ENCODE data around the gene UGT1A7.

Gene UGT1A7

DNA sequence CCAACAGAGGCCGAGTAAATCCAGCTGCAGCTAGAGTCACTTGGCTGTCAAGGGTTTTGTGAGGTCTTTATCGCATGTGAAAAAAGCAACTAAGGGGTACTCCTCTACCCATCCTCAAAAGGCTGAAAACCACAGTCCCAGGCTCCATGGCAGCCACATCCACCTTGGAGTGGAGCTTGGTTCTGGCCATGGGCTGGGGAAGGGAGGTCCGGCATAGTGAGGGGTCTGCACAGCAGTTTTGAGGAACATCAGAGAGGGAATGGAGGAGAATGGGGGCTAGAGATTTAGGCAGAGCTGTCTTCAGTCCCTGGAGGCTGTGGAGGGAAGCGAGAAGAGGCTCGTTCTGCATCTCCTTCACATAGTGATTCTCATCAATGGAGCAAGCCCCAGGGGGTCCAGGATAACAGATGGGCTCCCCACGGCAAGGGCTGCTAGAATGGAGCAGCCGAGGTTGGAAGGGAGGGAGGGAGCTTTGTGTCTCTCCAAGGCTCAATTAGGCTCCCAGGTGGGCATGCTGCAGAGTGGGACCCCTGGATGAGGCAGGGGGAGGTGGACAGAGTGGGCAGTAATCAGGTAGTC lies 117.5 kb downstream of the UGT1A7 start:
- no peak for DNase-seq (ENCODE audit: low spot score)

DNA sequence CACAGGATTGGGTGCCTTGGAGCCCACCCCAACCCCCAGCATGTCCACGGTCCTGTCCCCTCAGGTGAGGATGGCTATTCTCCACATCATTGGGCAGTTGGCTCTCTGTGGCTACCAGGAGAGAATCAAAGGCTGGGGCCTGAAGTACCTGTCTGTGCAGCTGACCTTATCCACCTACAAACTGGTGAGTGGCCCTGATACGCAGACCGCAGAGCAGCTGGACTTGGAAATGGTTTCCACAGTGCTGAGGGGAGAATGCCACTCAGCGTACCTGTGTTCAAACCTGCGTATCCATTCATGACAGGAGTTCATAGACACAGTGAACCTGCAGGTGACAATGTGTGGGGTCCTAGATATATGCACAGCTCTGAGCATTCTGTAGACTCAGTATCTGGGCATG lies 118.0 kb downstream of the UGT1A7 start:
- DNase-seq (ENCODE audit: low spot score), result no peak

DNA sequence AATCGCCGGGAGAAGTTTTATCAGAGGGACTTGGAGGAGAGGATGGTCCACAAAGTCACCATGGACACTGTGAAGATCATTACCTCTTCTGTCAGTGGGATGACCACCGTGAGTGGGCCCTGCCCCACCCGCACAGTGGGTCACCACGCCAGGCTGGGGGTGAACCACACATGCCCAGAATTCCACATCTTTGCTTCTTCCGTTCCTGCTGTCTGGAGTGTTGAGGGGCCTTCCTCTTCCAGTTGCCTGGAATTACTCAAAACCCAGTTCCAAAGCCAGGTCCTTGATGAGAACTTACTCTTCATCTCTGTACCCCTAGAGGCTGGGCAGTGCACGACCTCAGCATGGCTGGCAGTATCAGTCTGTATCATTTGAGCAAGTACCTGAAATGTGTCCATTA lies 118.5 kb downstream of the UGT1A7 start:
- no peak for DNase-seq (ENCODE audit: low spot score)

DNA sequence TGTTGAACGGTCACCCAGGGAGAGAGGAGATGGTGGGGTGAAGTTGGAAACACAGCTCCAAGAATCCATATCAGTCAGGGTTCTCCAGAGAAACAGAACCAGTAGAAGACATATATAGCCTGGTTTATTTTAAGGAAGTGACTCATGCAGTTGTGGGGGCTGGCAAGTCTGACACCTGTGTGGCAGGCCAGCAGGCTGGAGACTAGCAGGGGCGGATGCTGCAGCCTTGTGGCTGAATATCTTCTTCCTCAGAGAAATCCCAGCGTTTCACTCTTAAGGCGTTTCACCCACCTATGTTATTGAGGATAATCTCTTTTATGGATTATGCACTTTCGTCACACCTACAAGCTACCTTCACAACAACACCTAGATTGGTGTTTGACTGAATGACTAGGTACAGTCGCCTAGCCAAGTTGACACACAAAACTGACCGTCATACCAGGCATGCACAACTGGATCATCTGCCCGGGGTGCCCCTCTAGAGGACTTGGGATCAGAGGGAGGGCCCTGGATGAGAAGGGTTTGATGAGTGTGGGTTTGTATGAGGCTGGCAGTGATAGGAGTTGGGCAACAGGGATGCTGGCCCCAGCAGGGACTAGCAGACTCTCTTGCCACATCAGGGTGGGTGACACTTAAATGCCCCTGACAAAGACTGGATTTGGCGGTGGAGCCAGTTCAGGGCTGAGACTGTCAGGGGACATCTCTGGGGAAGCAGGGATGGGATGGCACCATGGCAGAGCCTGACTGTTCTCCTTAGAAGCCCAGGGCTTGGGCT lies 119.8 kb downstream of the UGT1A7 start:
- no peak for DNase-seq (ENCODE audit: low spot score)

DNA sequence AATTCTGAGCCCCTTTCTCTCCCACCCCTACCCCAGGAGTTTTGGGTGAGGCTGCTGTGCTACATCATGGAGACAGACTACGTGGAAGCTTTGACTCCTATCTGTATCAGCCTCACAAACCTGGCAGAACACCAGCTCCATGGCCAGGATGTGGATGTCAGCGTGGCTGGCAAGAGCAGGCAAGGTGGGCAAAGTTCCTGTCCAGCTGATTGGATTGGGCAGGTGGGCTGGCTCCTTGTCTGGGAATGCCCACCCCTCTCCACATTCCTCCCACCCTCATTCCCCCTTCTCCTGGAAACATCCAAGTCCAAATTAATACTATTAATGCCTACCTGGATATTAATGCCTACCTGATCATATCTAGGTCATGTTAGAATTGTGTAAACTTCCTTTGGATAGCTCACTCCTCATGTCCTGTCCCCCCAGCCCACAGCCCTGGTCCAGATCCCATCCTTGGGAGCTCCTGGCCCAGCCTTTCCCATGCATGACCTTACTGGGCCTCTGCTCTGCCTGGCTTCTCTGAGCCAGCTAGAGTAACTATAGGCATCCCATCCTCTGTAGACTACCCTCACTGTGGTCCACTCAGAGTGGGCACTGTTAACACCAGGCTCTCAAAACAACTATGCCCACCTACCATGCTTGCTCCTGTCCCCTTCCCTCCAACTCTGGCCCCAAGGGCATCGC lies 120.6 kb downstream of the UGT1A7 start:
- DNase-seq (ENCODE audit: low spot score), result no peak

DNA sequence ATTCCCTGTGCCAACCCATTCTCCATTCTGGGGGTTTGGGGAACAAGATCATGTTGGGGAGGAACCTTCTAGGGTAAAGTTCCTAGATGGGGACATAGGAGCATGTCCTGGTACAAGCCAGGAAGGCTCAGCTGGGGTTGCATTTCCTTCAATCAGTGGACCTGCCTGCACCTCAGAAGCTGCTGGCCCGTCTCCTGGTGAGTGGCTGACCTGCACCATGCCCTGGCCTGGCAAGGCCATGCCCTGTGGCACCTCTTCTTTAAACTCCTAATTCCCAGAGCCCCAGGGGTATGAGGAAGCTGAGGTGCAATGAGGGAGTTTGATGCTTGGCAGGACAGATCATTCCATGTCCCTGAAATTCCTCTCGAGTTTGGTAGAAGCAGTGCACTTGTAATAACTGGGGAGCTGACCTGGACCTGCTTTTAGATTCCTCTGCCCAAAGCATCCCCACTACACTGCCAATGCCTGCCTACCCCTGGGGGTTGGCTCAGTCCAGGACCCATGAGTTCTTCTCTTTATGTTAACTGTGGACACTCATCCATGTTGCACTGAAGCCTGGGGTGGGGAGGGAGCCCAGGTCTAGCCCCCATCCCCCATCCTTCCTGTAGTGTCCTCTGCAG lies 121.7 kb downstream of the UGT1A7 start:
- DNase-seq (ENCODE audit: low spot score), result no peak

DNA sequence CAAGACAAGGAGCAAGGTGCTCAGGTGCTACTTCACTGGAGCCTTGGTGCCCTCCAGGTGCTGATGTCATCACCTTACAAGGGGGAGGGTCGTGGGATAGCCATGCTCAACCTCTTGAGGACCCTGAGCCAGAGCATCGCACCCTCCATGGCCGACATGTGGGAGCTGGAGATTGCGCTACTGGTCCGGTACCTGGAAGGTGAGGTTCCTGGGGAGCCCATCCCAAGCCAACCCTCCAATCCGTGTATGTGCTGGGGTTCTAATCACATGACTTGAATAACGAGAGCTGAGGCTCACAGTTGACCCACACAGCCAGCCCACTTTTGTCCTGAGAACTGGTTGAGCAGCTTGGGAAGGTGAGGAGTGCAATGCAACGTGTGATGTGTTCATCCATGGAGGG lies 122.3 kb downstream of the UGT1A7 start:
- DNase-seq (ENCODE audit: low spot score), result no peak

DNA sequence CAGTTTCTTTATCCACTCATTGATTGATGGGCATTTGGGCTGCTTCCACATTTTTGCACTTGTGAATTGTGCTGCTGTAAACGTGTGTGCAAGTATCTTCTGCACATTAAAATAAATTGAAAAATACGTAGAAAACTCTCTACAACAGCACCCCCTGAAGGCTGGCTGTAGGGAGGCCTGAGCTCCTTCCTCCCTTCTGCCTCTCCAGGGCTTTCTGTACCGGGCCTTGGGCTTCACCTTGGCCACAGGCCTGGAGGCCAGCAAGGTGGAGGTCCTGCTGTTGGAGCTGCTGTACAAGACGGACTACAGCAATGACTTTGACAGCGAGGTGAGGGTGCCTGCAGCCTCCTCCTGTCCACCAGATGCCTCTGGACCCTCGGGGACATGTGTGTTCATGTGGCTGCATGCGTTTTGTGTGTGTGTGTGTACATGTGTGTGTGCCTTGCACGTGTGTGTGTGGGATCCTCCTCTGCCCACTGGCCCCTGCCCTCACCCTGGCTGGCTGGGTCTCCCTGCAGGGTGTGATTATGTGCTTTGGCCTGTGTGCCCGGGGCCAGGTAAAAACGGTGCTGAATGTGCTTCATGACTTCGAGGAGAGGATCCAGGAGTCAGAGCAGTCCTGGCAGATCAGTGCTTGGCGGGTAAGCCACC lies 125.6 kb downstream of the UGT1A7 start:
- no peak for DNase-seq (ENCODE audit: low spot score)

DNA sequence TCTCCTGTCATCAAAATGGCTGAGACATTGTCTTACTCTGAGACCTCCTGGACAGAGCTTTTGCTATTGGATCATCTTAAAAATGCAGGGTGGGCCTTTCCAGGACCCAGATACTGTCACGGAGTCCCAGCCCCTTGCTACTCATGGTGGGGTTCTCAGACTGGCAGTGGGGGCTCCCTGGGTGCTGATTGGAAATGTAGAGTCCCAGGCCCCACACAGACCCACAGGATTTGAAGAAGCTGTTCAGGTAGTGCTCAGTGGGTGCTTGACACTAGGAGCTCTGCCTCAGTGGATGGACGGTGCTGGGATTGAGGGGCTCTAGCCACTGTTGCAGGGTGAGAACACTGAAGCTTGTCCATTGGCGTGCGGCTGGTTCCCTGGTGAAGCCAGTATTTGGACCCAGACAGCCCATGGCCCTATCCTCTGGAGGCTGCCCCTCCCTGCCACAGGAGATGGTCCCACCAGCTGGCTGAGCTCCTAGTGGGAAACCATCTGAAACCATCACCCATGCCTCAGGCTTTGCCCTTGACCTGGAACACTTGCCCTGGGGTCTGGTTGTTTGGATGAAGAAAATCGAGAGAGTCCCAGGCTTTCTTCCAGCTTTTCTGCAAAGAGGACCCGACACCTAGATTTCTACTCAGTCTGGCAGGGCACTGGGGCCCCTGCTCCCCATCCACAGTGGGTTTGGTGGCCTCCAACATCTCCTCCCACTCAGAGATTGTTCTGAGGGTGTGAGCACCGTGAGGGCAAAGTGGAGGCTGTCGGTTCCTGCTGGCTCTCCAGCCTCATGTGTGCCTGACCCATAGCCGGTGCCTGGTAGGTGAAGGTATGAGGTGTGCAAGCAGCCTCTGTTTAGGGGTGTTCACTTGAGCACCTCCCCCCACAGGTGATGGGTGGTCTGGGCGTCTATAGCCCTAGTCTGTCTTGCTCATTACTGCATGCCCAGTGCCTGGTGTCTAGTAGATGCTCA lies 126.5 kb downstream of the UGT1A7 start:
- no peak for DNase-seq (ENCODE audit: low spot score)

DNA sequence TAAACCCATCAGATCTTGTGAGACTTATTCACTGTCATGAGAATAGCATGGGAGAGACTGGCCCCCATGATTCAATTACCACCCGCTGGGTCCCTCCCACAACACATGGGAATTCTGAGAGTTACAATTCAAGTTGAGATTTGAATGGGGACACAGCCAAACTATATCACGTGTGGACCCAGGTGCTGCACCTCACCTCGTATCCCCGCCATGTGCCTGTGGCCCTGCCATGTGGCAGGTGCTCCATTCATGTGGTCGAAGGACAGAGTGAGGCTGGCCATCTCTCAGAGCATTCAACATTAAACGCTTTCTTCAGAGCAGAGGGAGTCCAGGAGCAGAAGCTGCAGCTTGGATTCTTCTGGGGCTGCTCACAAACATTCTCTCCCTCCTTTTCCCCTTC lies 128.7 kb downstream of the UGT1A7 start:
- no peak for DNase-seq (ENCODE audit: low spot score)

DNA sequence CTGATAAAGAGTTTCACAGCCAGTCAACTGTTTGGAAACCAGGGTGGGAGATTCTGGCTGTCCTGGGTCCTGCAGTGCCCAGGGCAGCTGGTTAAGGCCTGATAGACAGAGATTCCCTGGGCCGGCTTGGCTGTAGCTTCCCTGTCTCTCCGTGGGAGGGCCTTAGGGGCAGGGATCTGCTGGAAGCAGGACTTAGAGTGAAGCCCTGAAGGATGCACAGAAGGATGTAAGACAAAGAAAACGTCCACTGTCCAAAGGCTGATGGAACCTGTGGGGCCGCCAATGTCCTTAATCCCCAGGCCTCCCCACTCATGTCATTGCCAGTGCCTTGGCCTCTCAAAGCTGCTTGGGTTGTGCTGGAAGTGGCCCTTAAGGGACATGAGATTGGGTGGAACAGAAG lies 129.4 kb downstream of the UGT1A7 start:
- no peak for DNase-seq (ENCODE audit: low spot score)

DNA sequence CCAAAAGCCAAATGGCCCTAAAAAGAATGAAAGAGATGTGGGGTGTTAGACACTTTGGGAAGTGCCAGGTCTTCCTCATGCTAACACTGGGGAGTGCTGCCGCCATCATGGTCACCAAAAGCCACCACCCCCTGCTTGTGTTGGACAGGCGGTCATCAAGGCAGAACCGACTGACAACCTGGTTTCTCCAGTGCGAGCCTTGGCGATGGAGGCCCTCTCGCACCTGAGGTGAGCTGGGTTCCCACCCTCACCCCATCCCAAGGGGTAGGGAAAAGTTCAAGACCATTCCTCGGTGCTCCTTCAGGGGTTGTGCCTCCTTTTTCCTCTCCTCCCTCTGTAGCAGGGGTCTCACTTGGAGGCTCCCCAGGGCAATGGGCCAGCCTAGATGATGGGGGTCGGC lies 130.0 kb downstream of the UGT1A7 start:
- no peak for DNase-seq (ENCODE audit: low spot score)

DNA sequence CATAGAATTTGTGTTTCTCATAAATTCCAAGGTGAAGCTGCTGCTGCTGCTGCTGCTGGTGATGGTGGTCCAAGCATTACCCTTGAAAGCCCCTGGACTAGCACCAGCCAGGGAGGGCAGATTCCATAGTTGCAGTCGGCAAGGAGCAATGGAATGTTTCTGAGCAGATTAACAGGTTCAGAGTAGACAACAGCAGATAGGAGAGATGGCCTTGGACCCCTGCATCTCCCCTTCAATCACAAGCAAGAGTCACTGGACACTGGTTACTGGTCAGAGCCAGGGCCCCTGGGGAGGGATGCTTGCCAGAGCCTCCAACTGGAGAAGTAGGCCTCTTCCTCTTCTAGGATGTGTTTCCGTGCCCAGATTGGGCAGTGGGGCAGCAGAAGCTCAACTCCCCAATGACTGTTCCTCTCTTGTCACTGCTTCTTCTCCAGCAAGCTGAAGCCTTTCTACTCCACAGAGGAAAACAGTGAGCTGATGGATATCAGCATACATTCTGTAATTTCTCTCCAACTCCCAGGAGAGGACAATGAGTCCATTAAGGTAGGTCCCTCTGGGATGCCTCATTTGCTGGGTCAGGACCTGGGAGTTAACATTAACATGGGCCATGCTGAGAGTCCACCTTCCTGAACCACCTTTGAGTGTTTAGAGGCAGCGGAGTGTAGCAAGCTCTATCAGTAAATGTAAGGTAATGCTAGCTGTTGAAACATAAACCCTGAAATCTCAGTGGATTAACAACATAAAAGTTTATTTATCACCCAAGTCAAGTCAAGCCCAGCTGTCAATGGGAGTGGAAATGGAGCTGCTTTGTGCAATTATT lies 131.7 kb downstream of the UGT1A7 start:
- no peak for DNase-seq (ENCODE audit: low spot score)

DNA sequence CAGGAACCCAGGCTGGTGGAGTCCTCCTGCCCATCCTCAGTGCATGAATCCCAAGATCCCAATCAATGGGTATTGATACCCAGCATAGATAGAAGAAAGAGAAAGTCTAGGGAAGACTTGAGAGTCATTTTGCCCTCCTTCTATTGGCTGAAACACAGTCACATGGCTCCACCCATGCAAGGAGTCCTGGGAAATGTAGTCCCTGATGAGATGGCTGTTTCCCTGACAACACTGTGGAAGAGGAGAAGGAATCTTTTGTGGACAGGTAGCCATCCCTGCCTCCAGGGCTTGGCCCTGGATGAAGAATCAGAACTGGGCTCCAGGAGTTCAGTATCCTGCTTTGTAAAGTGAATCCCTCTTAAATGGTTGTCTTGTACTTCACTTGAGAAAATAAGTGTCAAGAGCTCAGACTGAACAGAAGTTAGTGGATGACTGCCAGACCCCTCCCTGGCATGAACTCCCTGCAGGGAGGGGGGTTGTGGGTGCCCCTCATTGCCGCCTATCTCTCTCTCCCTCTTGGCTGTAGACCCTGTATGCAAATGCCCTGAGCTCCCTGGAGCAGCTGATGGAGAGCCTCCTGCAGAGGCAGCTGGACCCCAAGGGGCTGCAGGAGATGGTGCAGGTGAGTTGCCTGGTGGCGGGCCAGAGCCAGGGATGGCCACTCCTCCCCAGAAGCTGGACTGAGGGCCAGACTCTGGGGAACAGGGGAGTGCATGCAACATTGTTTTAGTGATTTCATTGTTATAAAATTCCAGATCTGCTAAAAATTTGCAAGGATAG lies 132.5 kb downstream of the UGT1A7 start:
- no peak for DNase-seq (ENCODE audit: low spot score)

DNA sequence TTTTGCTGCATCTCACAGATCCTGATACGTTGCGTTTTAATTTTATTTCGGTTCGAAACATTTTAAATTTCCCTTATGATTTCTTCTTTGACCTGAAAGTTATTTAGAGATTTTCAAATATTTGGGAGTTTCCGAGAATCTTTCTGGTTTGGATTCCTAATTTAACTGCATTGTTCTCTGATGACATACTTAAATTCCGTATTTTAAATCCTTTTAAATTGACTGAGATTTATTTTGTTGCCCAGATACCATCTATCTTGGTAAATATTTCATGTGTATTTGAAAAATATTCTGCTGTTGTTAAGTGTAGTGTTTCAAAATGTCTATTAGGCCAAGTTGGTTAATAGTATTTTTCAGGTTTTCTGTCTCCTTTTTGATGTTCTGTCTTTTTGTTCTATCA lies 134.2 kb downstream of the UGT1A7 start:
- no peak for DNase-seq (ENCODE audit: low spot score)

DNA sequence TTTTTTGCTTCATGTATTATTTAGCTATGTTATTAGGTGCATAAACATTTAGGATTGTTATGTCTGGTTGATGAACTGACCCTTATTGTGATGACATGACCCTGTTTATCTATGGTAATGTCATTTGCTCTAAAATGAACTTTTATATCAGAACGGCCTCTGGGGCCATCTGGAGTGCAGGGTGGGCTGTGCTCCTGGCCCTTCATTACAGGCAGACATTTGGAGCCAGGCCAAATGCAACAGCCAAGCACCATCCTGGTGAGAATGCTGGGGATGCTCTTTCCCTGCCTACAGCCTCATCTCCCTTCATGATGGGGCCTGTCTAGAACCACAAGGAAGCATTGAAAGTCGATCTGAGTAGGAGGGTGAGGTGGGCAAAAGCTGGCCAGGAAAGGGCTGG lies 134.6 kb downstream of the UGT1A7 start:
- DNase-seq (ENCODE audit: low spot score), result no peak

DNA sequence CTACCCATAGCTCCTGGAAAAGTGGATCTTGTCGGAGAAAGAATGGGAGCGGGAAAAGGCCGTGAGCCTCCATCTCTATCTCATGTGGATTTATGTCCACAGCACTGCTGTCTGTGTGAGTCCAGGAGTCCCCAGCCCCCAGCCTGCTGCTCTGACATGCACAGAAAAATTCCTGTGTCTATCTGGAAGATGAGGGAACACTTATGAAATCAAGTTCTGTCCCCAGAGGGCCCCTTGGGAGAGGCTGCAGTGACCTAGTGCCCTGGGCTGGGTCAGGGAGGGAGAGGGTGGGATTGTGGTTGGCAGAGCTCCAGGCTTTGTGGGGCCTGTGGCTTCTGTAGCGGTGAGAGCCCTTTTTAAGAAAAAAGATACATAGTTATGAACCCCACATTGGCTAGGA lies 135.1 kb downstream of the UGT1A7 start:
- no peak for DNase-seq (ENCODE audit: low spot score)

DNA sequence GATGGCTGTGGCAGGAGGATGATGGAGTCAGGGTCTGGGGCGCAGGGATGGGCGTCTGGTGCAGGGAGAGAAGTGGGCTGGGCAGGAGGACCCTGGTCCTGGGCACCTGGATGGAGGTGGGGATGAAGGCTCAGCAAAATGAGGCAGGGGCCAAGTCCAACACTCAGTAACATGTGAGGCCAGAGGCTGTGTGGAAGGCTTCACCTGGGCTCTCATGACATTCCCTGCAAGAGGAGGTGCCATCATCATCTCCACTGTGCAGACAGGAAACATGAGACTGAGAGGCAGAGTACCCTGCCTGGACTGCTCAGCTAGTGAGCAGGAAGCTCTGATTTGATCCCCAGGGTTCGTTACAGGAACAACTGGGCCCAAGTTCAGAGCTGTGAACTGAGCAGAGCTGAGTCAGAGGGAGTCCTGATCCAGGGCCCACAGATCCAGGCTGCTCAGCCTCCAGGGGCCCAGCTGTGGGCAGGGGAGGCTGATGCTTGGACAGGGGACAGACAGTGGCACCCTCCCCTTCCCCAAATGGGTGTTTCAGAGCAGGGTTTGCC lies 135.7 kb downstream of the UGT1A7 start:
- no peak for DNase-seq (ENCODE audit: low spot score)

DNA sequence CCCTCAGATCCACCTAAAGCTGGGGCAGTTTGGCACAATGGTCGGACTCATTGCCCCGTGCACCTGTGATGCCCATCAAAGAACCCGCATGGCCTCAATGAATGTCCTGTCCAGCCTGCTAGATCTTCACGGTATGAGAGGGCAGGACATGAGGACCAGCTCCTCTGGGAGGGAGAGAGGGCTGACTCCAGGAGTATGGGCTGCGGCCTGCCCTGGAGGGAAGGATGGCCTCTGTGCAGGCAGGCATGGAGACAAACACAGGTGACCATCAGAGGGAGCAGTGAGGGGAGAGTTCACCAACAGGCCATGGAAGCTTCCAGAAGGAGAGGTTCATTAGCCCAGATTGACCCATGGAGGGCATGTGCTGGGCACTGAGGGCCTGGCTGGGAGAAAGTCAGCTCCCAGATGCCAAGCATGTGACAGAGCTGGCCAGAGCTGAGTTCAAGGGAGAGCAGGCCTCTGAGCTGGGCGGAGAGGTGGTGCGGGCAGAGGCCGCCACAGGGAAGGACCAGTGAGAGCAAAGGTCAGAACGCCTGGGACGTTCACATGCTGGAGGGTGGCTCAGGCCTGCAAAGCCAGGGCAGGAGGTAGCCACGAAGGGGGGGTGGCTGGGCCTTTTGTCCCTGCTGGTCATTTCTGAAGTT lies 136.4 kb downstream of the UGT1A7 start:
- no peak for DNase-seq (ENCODE audit: low spot score)
